HG03139 (cell line): ENCODE data around the gene DST.
"Not testable (repeated sequence)": the region's sequence is repeated elsewhere in the genome, so short reads cannot be mapped to it uniquely, and the experiment has no call there.

ENCODE experiments used
- ATAC-seq: cut with Tn5 transposase; IDR thresholded peaks from one replicate; pipeline ENCODE4 v1.9.1; 2021; ENCODE audit not compliant: unreplicated experiment

The DST gene

GRCh38 chr6:56573624-56574023 lies 69.1 kb downstream of the DST start:
- no peak for ATAC-seq

GRCh38 chr6:56572788-56573471 lies 69.8 kb downstream of the DST start:
- ATAC-seq: no peak

DNA sequence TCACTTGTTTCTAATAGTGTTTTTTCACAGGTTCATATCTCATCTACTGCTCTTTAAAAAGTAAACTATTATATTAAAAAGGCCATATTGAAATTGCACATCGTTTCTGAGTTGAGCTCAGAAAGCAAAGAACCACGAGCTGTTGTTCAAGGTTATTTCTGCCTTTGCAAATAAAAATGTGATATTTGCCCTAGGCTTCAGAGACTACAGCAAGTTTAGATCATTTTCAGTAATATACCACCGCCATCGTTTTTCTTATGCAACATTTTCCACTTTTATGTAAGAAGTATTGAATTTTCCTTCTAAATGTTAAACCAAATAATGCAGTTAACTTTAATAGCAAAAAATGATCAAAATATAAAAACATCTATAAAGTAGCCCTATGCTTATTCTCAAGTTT lies 71.1 kb downstream of the DST start:
- no peak for ATAC-seq

DNA sequence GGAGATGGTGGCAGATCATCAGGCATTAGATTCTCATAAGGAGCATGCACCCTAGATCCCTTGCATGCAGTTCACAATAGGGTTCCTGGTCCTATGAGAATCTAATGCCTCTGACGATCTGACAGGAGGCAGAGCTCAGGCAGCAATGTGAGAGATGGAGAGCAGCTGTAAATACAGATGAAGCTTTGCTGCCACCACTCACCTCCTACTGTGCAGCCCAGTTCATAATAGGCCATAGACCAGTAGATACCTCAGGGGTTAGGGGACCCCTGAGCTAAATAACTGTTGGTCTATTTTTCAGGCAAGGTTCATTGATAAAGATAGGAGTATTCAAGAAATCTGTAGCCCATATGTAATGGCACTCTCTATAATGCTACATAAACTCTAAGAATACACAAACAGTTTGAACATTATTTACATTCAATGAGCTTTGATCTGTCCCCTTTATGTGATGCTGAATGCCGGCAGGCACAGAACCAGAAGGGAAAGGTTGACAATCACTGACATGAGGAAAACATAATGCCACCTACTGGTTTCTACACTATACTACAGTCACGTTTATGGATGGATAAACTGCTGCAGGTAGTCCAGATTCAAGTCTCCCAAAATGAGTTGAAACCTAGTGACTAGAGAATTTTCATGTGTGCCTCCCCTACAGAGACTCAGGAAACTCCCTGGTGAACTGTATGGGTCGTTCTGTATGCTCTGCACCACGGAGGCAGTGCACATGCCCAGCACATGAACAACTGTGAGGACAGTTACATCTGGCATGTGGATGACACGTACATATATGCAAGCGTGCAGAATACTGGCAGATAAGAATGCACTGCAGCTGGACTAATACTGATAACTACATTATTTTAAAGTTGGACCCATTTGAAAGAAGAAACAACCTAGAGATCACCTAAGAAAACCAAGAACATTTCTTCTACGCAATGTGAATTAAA lies 72.0 kb downstream of the DST start:
- peak; percentile 70 for ATAC-seq

DNA sequence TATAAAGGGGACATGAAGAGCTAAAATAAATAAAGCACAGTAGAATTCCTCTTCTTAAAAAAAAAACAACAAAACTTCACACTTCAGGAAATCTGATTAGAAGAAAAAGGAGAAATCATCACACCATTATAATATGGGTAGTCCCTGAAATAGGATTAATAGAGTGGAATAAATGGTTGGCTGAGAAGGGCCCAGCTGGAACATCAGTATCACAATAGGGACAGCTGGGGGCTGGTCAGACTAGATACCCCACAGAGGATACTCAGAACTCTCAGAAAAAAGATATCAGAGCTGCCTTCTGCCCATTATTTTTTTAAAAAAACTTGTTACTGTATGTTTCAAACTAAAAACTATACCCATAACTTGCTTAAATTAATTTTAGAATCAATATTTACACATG lies 75.2 kb downstream of the DST start:
- no peak for ATAC-seq

DNA sequence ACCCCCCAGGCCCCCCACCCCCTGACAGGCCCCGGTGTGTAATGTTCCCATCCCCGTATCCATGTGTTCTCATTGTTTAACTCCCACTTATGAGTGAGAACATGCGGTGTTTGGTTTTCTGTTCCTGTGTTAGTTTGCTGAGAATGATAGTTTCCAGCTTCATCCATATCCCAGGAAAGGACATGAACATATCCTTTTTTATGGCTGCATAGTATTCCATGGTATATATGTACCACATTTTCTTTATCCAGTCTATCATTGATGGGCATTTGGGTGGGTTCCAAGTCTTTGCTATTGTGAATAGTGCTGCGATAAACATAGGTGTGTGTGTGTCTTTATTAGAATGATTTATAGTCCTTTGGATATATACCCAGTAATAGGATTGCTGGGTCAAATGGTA lies 80.0 kb downstream of the DST start:
- not testable (repeated sequence) for ATAC-seq

DNA sequence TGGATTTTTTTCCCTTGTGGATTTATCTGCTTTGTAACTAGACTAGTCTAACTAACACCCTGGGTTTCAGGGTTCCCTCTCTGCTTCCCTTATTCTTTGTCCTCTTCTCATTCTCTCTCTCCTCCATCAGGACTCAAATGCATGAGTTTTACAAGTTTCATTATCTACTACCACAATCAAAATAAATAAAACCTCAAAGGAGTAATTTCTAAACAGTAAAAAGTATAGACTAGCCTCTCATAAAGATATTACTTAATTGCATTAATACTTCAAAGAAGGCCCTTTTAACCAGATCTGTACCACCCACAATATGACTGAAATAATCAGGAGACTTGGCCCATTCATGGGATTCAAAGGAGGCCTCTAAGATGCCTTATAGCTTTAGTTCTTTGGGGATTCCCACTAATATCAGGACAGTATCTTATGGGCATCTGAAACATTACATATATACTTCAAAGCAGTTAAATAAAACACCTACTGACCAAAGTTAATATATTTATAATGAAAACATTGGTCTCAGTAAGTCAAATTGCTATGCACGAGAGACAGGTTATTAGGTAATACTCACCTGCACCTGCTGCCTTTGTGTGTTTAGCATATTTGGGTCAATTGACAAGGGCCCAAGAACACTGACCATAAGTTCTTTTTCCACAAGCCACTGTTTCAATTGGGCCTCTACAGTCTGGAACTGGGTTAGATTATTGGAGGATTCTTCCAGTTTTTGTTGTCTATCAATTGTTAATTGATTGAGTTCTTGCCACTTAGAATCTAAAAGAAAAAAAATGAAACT lies 85.7 kb downstream of the DST start:
- ATAC-seq: no peak

- no peak for ATAC-seq
Measured at GRCh38 chr6:56555438-56555872, 87.2 kb downstream of the DST start.

DNA sequence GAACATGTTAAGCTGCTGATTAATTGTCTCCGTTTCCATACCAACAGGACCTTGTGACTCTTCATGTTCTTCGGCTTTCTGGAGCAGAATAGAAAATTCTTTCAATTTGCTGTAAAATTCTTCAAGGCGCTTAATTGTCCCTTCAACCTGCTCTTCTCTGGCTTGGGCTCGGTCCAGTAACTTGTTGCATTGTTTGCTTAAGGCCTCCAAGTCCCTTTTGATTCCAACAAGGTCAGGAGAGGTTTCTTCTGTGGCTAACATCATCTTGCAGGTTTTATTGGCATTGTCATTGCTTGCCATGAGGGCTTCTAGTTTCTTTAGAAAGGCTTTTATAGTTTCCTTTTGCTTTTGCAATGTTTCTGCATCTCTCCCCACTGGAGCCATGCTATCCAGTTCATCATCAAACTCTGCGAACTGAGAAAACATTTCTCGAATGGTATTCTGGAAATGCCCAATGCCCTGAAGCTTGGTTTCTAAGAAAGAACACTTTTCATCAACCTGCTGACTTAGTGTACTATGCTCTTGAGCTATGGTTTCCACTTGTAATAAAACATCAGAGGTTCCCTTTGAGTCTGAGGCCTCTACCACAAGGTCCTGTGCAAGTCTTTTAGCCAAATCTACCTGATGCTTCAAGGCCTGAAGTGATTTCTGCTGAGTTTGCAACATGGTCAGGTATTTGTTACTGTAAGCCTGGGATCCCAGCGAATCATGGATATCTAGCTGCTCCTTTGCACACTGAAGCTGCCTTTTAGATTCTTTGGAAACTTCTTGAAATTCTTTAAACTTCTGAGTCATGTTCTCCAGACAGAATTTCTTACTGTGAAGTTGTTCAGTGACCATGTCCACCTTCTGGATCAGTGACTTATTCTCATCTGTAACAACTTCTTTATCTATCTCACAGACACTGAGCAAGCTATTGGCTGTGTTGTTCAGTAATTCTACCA lies 90.2 kb downstream of the DST start:
- ATAC-seq: no peak

DNA sequence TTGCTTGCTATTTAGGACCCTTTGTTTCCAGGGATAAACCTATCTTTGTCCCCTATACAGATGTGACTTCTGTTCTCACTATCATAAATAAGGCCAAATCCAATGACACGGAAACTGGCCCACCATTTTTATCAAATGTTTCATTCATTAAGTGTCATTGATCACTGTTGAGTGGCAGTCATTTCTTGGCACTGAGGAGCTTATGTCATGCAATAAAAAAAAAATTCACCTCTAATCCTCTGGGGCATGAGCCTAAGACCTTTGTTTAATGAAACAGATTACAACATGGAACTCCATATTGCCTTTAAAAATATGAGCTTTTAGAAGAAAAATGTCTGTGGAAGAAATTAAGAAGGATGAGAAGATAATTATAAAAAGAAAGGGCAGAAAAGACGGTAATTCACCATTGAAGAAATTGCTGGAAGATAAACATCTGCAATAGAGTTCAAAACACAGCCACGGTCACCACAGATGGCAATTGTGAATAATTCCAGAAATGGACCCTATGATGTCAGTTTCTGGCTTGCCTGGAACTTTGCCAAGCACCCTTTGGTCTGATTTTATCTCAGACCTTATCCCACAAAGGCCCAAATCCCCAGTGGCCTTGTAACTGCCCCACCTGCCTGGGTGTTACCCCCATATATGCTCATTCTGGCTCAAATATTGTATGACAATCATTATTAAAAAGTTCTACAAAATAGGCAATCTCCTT lies 91.1 kb downstream of the DST start:
- ATAC-seq: no peak

GRCh38 chr6:56550301-56550700 lies 92.4 kb downstream of the DST start:
- no peak for ATAC-seq

- ATAC-seq: no peak
Measured at GRCh38 chr6:56549014-56549413, 93.7 kb downstream of the DST start.

DNA sequence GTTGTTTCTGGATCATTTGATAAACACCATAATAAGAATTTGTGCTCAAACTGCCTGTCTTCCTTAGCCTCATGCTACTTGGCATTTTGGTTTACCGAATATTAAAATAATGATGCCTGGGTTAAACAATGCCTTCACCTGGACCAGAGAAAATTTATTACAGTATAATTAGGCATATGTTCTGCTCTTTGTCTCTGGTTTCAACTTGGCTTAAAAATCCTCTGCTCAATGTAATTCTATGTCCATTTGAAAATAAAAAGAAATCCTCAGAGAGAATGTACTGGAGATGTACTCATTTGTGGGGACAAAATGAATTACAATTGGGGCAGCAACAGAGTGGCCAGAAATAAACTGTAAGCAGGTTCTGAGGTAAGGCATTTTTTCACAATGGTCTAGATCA lies 95.0 kb downstream of the DST start:
- no peak for ATAC-seq

DNA sequence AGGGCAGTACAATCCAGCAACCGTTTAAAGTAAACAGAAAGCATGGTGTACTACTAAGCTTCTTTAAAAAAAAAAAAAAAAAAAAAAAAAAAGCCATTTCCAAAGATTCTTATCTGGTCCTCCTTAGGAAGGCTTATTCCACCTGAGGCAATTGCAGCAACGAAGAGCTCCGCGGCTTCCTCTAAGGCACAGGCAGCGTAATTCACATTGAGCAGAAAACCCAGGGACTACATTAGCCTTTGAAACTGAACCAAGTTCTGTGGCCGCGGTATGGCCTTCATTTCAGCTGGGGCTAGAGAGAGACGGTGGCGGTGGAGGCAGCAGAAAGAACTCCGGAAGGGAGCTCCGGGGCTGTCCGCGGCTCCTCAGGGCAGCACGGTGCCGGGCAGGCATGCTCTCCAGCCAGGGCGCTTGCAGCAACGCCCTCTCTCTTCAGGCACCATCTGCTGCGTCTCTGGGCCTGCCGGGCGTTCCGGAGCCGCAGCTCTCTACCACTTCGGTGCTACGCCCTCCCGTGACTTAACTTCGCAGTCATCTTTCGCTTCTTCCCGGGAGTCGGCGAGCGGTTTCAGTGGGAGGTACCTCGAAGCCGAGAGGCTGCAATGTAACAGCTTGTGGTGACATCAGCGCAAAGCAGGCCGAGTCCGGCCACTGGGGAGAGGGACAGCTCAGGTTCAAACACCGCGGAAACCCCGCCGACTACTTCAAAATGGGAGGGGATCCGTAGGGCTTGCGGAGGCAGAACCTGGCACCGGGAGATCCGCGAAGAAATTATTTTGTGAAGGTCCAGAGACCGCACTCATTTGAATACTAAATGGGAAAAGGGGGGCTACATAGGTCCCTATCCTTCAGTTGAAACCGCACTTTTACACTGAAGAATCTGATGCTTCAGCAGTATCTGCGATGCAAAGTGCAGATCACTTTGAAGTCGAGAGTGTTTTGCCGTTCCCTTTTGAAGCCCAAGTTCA lies 100.0 kb downstream of the DST start:
- ATAC-seq: peak; percentile 94

DNA sequence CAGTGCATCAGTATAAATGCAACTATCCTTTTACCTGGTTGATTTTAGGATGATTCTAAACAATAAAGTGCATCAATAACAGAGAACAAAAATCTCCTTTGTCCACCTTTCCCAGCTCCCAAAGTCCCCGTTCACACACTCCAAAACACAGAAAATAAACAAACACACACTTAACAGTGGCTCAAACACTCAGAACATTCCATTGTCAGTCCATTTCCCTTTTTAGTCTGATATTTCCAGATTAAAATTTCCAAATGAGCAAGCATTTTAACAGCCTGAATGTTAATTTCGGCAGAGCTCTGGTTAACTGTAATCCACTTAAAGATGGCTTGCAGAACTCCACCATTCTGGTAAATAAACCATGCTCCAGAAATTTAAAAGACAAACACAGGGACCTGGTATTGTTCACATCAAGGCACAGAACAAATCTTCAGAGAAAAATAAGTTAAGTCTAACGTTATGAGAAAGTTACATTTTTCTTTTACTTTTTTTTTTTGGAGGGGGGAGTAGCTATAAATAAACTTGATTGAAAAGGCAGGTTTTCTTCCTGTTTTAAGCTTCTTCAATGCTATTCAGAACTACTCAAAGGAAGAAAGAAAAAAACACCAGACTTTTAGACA lies 100.8 kb downstream of the DST start:
- ATAC-seq: no peak

GRCh38 chr6:56541030-56541600 lies 101.6 kb downstream of the DST start:
- ATAC-seq: no peak

DNA sequence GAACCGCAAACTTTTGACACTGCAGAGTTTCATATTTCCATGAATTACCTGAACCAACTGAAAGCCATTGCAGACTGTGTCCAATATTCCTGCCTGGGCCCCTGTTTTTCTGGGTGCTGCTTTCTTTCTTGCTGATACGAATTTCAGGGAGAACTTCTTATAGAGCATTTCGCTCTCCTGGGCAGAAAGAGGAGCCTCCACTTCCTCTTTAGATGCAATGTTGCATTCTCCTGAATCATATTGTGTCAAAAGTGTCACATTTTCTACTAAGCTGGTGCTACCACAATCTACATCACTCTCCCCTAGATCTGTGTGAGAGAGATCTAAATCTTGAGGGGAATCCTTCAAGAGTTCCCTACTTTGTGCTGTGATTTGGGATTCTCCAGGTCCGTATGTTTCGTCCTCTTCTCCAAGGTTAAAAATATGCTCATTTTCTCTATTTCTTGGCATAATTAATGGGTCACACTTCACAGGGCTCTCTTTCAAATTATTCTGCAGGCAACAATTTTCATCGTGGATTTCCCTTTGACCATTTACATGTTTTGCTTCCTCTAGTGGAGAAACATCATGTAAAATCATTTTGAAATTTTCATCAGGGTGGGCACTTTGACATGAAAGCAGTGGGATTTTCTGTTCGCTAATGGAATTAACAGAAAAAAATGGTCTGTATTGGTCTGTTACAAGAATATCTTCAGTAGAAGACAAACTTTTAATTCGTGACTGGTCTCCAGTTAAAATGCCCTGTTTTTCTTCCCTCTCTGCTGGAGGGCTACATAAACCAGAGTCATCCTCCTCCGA lies 102.3 kb downstream of the DST start:
- ATAC-seq: no peak
